ENCODE measurements around the gene MTHFSD.

Gene MTHFSD

DNA sequence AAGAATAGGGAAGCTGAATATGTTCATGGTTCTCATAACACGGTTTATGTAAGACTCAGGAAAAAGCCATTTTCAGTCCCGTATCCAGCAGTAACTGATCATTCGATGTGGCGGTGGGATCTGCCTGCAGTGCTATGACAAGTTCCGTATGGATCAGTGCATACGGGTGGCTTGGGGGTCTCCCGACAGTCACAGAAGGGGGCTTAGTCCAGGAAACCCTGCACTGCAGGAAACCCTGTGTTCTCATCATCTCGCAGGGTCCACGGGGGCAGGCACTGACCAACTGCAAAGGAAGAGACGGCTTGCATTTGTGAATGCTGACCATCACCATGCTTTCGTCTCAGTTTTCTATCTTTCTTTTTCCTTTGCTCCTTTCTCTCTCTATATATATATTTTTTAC is 7.7 kb downstream of the MTHFSD start:
- no peak for DNase-seq

DNA sequence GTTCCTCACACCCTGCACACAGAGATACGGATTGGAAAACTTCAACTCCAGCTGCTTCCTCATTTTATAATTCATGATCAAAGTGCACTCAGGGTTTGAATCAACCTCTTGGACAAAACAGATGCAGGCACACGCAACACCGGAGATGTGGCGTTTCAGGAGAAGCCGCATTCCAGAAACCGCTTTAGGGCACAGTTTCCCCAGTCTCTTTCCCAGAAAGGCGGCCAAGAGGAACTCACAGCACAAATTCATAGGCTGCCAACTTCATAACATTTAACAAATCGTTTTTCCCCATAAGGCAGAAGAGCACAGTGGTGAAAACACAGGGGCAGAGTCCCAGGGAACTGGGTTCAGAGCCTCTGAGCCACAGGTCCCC is 8.4 kb downstream of the MTHFSD start:
- DNase-seq, result no peak

DNA sequence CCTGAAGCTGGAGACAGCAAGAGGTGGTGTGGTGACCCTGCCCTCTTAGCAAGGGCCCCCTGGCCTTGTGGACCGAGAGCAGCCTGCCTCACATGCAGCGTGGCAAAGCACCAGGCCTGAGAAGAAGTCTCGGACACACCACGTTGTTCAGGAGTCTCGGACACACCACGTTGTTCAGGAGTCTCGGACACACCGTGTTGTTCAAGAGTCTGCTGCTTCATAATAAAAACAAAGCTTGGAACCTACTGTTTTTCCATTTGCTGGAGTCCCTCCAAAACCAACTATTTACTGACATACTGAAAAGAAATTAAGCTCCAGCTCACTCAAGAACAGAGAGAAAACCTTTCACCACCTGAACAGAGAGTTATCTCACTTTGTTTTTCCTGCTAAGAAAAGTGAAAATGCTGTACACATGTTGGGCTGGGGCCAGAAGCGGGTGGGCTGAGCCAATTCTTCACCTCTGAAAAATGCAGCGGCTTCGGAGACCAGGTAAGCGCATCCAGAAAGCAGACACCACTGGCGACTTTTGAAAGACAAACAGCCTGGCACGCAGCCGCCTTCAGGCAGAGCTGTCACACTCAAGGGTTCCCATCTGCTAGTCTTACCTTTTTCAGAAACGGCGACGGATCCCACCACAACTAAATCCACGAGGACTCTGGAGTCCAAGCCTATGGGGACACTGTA is 8.9 kb downstream of the MTHFSD start:
- DNase-seq, result no peak

DNA sequence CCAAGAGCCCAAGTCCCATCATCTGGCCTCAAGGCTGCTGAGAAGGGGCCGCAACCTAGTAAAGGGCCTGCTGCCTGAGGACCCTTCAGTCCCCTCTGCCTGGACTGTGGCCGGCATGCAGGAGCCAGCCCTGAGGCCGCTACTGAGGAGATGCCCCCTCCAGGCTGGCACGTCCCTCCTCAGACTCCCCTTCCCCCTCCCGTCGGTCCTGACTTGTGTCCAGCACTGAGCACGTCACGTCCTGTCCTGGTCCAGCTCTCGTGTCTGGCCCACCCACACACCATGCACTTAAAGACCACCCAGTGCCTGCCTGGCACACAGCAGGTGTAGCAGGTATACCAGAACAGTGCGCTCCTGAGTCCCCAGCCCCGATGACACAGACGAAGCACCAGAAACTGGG is 9.6 kb downstream of the MTHFSD start:
- no peak for DNase-seq

DNA sequence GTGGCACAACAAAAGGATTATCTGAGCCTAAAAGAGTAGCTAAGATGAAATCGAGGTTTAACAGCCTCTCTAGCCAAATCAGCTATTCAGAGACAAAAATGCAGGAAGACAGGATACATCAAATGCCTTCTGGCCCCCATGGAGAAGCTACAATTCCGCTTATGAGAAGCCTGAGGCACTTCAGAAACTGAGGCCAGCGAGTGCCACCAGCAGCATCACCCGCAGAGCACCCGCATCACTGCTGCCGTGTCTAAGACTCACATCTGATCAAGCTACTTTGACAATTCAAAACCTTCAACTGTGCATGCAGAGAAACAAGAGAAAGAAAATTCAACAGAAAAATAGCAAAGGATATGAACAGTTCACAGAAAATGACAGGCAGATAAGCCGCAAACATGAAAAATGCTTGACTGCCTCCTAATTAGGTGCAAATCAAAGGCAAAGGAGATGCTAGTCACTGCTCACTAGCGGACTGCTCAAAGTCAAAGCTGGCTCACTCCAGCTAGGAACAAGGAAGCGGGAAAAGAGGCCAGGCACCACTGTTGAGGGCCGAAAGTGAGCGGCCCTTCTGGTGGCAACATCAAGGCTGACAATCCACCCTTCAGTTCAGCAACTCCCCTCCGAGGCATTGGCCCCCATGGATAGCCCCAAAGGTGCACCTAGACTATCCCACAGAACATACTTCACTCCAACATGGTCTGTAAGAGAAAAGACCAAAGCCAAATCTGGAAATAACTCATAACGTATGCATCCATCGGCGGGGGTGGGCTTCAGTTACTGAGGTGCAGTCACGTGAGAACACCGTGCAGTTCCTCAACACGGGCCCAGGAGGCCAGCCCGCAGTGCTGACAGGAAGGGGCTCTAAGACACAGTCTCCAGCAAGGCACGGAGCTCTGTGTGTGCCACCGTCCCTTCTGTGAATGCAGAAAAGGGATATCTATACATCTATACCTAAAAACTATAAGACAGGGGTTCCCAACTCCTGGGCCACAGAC is 12.0 kb downstream of the MTHFSD start:
- no peak for DNase-seq

DNA sequence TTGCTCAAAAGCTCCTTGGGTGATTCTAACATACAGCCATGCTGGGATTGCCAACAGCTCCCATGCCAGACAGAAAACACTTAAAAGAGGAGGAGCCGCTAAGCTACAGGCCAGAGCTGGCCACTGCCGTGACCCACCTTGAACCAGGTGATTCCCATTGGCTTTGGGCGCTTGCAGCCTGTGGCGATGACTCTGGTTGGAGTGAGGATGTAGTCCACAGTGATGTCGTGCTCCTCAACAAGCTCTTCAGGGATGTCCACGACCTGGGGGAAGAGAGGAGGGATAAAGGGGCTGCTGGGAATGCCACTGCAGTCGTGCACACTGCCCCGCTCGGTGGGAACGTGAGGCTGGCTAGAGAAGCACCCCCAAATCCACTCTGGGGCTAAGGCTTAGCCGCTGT is 13.5 kb downstream of the MTHFSD start:
- no peak for DNase-seq

DNA sequence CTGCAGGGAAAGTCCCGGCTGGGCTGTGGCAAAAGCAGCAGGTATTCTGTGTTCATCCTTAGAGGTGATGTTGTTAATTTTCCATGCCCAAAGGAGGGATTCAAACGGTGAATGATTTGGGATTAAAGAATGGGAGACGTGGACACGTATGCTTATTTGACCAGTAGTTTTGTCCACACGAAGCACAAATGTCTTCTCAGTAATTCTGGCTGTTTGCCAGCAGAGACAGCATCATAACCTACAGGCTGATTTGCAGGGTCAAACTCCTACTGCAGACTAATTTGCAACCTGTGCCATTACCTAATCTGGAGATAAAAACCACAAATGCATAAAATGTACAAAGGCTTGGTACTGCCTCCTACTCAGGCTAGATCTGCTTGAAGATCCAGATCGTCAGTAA is 14.1 kb downstream of the MTHFSD start:
- no peak for DNase-seq

DNA sequence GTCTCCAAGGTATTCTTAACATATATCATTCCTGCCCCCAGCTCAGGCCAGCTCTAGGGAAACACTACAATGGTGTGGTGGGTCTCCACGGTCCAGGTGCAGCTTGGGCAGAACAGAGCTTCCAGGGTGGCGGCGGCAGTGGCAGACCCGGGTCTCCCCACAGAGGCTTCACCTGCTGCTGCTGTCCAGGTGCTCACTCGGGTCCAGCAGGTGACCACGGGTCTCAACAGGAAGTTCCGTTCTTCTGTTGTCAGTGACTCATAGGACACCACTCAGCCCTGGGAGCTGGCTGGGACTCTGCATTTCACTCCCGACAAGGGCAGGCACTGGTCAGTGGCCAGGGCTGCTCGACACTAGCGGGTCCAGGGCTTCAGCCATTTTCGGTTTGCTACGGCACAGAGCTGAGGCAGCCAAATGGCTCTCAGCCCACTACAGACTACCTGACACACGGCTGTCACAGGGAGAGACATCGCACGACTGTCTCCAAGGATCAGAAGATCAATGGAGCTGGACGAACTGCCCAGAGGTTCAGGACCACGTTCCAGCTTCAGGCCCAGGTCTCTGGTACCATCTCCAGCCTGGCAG is 16.7 kb downstream of the MTHFSD start:
- DNase-seq, result no peak

DNA sequence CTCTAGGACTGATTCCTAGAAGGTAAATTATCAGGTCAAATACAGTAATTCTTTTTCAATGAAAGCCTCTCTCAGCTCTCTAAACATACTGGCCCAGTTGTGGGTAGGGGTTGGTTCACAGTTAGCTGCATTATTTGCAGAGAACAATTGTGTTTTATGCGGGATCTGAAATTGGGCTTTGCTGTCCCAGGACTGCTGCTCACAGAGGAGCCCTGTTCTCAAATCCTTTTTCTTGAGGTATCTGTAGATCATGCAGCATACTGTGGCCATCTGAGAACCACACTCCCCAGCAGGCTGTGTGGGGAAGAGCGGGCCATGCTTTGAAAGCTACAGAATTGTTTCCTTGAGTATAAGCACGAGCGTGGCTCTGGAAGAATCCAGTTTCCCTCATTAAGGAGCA is 17.5 kb downstream of the MTHFSD start:
- no peak for DNase-seq

DNA sequence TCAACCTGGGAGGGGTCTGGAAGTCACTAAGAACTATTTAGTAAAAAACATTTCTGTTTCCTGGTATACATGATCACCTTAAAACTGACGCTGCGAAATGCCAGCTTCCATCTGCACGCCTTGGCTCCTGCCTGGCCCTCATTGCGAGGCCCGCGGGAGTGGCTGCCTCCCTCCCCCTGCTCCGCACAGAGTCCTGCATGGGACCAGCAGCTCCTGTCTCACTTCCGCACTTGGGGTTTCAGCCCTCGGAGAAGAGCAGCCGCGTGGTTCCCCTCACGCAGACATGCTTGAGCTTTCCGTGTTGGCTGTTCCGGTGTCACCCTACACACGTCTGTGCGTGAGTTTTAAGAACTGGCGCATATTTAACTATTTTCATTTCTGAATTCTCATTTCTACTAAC is 18.4 kb downstream of the MTHFSD start:
- DNase-seq, result no peak

DNA sequence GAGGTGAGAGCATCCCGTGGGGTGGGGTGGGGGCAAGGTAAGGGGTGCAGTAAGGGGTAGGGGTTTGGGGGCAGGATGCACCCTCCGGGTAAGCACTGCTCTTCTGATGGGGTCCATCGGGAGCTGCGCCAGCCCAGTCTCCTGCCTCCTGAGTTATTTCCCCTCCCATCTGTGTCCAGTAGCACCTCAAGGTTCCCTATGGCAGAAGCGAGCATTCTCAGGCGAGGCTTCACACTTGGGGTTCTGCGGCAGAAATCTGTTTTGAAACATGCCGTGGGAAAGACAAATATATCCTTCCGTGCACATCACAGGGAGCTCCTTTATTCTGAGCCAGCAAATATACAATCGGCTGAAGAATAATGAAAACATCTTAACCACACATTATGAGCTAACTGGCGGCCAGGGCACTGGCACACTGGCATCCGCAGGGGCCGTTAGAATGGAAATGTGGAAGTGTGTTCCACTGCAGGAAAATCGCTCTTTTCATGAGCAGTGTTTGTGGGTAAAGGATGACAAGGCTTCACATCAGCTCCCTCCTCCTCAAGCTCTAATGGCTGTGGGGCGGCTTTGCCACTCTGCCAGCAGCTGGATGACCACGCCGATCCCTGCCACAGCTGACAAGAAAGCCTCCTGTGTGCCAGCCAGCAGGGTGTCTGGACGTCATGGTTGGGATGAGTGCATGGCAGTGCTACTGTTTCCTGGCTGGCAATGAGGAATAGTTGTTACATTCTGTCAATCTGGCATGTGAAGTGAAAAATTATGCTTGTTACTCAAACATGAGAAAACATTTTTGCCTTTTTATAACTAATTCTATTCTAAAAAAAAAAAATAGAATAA is 20.0 kb downstream of the MTHFSD start:
- no peak for DNase-seq

DNA sequence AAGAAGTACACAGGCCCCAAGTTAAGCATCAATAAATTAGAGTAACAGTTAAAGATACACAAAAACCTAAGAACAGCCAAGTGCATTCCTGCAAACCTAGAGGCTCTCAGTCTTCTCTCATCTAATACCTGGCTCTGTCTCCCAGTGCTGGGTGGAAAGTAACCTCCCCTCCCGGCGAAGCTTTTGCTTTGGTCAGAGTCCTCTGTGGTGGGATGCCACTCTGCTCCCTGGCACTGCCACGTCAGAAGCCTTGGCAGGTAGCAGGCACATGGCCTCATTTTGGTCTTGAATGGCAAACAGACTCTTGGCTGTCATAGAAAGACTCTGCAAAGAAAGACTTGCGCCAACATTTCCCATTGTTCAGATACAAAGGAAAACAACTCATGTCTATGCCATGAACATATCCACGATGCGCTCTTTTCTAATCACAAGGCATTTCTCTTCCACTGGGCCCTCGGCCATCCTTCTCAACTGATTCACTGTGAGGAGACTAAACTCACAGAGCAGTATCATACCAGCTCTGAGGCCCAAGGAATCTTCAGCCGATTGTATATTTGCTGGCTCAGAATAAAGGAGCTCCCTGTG is 21.2 kb downstream of the MTHFSD start:
- DNase-seq, result no peak

DNA sequence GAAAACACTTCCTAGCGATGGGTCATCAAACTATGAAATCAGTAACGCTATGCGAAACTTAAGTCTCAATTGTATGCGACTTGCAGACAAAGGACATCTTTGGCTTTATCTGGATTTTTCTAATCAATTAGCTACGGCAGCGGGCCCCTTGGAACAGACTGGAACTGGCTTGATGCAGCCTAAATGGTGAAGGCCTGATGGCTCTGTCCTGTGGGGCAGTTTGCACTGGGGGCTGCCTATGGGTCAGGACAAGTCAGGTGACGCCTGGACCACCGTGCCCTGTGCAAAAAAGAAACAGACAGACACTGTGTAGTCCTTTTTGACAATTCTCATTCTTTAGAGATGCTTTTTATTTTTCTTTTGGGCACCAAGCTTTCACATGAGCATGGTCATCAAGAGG is 22.0 kb downstream of the MTHFSD start:
- no peak for DNase-seq

DNA sequence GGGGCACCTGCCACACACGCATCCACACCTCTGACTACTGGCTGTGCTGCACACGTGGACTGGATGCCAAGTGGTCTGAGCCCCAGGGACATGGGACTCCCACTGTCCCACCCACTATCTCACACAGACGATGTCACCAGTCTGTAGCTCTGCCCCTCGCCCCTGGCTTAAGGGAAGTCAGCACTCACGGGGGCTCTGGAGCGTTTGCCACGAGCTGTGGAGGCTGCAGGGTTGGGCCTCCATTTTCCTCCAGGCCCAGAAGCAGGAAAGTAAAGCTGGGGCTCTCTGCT is 22.6 kb downstream of the MTHFSD start:
- DNase-seq, result no peak

DNA sequence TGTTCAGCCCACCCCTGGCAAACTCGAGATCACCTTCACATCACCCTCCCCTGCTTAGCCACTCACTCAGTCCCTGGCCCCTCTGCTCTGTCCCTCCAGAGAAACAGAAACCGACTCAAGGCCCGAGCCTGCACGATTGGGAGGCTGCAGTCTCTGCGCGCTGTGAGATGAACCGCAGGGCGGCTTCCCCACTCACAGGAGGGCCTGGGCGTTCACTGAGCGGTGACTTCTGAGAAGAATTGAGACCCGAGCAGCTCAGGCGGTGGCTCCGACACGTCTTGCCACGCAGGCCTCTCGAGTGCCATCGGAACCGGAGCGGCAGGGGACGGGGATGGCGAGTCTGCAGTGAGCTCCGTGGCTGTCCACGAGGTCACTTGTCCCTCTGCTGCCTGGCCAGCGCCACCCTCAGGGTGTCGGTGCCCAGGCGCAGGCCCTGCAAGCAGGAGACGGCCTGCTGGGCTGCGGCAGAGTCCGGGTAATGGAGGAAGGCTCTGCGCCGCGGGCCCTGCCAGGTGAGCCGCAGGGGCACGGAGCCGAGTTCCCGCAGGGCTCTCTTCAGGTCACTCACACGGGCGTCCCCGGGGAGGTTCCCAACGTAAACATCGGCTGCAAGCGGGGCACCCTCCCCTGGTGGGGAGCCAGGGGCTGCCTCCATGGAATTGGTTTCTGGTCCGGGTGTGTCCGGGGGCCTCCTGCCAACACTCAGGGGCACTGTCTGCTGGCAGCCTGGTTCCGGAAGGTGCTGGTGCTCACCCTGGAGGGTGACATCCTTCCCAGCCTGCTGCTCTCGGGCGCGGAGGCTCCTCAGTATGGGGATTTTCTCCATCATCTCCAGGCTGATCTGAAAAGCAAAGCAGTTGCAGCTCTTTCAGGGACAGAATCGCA is 23.2 kb downstream of the MTHFSD start:
- DNase-seq, result no peak

DNA sequence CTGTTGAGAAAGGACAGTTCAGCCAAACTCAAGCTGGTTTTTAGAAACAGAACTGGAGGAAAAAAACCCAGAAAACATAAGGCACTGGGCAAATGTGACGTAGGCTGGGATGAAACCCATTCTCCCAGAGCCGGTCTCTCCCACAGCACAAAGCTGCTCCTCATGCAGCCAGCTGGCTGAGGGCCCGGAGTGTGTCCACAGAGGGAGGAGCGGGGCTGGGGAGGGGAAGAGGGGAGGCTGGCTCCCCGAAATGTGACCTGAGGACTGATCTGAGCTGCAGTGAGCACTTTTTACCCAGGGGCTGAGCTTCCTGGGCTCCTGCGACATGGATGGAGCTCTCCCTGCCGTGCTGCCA is 23.9 kb downstream of the MTHFSD start:
- DNase-seq, result no peak

DNA sequence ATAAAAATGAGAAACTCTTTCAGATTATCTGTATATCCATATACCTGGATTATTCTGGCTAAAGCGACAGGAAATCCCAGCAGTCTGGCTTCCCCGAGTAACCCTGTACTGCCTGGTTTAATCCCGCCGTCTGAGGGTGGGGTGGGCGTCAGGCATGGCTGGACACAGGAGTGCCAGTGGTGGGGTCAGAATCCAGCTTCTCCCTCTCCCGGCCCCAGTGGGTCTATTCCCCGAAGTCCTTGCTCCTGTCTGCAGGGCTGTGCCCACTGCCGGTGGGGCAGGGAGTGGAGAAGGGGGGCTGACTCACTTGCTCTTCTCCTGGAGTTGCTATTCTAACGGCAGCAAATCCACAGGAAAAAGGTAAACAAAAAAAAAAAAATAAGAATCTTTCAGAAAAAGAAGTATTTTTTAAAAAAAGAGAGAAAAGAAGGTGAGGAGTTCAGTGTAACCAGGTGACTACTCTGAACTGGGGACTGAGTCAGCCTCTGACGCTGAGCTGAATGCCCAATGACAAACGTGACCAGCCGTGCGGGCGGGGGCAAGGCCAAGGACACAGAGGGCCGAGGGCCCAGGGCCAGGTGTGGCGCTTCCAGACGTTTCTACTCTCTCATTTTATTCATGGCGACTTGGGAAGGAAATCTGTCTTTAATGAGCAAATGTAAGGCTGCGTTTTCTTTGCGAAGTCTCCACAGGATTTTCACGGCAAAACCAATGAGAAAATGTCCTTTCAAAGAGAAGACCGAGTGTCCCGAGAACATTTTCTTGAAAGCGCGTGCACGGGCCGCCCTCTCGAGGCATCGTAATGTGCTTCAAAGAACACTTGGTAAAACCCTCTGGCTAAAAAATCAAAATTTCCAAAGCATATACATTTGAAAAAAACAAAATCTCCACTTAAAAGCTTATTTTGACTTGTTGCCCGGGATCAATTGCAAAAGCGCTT is 24.5 kb downstream of the MTHFSD start:
- DNase-seq, result no peak

DNA sequence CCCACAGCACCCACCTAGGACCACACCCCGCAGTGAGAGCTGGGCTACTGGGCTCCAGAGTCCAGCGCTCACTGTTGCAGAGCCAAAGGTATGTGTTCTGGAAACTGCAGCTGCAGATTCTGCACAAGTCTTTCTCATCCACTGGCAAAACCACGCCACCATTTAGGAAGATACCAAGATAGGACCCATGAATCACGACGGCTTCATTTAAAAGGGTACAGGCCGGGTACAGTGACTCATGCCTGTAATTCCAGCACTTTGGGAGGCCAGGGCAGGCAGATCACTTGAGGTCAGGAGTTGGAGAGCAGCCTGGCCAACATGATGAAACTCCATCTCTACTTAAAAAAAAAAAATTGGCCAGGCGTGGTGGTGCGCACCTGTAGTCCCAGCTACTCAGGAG is 25.9 kb downstream of the MTHFSD start:
- no peak for DNase-seq

DNA sequence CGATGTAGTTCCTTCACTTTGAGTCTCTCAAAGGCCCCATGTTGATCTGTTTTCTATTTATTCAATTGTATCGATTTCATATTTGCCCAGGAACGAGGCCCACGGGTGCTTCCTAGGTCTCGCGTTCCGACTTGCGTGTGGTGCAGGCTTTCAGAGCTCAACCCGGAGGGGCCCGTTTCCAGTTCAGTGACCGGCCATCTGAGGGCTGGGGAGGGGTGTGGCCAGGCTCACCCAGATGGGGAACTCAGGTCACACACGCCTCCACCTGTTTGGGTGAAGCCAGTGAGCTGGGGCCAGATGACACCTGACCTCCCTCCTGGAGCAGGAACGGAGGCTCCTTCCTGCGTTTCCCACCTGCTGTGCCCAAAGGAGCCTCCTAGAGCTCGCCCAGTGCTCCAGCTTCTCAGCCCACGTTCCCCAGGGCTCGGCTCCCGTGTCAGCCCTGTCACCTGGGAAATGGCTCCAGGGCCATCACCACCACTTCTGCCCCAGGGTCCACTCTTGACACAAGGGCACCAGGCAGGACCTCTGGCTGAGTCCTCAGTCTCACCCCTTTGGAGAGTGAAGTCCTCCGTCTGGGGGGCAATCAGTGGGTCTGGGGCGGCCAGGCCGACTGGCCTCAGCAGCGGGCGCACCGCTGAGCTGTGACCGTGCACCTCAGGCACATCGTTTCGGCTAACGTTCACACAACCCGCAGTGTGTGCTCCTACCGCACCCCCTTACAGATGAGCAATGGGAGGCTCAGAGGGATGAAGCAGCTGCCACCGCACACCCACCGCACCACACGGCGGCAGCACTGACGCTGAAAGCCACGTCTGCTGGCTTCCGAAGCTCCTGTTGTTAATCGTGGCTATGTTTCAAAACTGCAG is 26.7 kb downstream of the MTHFSD start:
- DNase-seq, result no peak

DNA sequence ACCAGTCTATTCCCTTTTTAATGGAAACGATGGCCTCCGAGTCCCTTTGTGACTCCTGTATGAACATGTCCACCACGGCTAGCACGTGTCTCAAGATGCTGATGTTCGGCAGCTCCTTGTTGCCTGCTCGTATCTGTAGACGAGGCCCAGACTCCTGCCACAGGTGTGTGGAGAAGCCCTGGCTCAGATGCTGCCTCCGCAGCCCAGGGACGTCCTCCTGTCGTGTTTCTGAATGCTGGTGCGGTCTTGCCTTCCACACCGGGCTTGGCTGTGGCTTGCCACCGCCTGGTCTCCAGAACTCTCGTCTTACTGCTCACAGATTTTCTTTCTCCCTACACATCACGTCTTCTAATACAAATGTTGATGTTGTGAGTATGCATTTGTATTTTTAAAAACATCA is 27.7 kb downstream of the MTHFSD start:
- DNase-seq, result no peak

All from activated gamma-delta T cell (primary cell).